ENCODE measurements around the gene FOSB. TPM values are rescaled to one million over a fixed set of nuclear protein-coding genes. Genes with fewer than 3 reads are reported as not detected.

The FOSB gene
- total RNA-seq, 1 donor = 0.81 TPM

Small RNA genes lying within 50 kb of the gene (small RNA-seq; reads per million reads assigned to genes)
- gene MIR6088 = not detected

Other genes starting within 250 kb of the FOSB start
- gene EXOC3L2, start 222.6 kb upstream of the FOSB start, total RNA-seq (ENCODE audit: low replicate concordance) = under 0.01 TPM in 1 of 2 replicates, not detected in the other
- gene MARK4, start 216.7 kb upstream of the FOSB start, total RNA-seq (ENCODE audit: low replicate concordance) = 9.8 and 17.1 TPM in 2 replicates
- gene CKM, start 145.1 kb upstream of the FOSB start, total RNA-seq (ENCODE audit: low replicate concordance) = not detected in 2 replicates
- not detected in 2 replicates for gene KLC3, start 127.2 kb upstream of the FOSB start, total RNA-seq (ENCODE audit: low replicate concordance)
- 22.3 and 34.8 TPM in 2 replicates for gene ERCC2, start 97.4 kb upstream of the FOSB start, total RNA-seq (ENCODE audit: low replicate concordance)
- 1.3 and 2.8 TPM in 2 replicates for gene PPP1R13L, start 62.9 kb upstream of the FOSB start, total RNA-seq (ENCODE audit: low replicate concordance)
- 3.0 and 5.7 TPM in 2 replicates for gene POLR1G, start 61.4 kb upstream of the FOSB start, total RNA-seq (ENCODE audit: low replicate concordance)
- 109 and 111 TPM in 2 replicates for gene ERCC1, start 44.1 kb upstream of the FOSB start, total RNA-seq (ENCODE audit: low replicate concordance)
- 5.7 and 26.8 TPM in 2 replicates for gene RTN2, start 29.1 kb downstream of the FOSB start, total RNA-seq (ENCODE audit: low replicate concordance)
- 0.99 and 2.4 TPM in 2 replicates for gene PPM1N, start 30.4 kb downstream of the FOSB start, total RNA-seq (ENCODE audit: low replicate concordance)
- 31.6 and 33.3 TPM in 2 replicates for gene VASP, start 39.5 kb downstream of the FOSB start, total RNA-seq (ENCODE audit: low replicate concordance)
- gene OPA3, start 116.8 kb downstream of the FOSB start, total RNA-seq (ENCODE audit: low replicate concordance) = 8.8 and 9.6 TPM in 2 replicates
- gene GPR4, start 134.2 kb downstream of the FOSB start, total RNA-seq (ENCODE audit: low replicate concordance) = 0.16 TPM in 1 of 2 replicates, not detected in the other
- gene EML2, start 171.4 kb downstream of the FOSB start, total RNA-seq (ENCODE audit: low replicate concordance) = 9.9 and 23.4 TPM in 2 replicates
- gene GIPR, start 200.2 kb downstream of the FOSB start, total RNA-seq (ENCODE audit: low replicate concordance) = 0.57 TPM in 1 of 2 replicates, not detected in the other
- gene SNRPD2, start 224.0 kb downstream of the FOSB start, total RNA-seq (ENCODE audit: low replicate concordance) = 303 and 325 TPM in 2 replicates
- gene QPCTL, start 224.7 kb downstream of the FOSB start, total RNA-seq (ENCODE audit: low replicate concordance) = 3.3 and 8.0 TPM in 2 replicates